Neuron (in vitro differentiated cells): ENCODE data around the gene AP3D1.
A peak's percentile ranks its signal among the peaks of the same experiment; 100 is the strongest.
"Not testable (repeated sequence)": the region's sequence is repeated elsewhere in the genome, so short reads cannot be mapped to it uniquely, and the experiment has no call there.

Source experiments
- H2AFZ ChIP-seq: one replicate; pipeline ENCODE4 v1.6.1; 2013; ENCODE audit warnings: low read depth, mild to moderate bottlenecking, inconsistent platforms, low read length, moderate library complexity
- H3K27me3 ChIP-seq: one replicate; pipeline ENCODE4 v1.6.1; 2013; ENCODE audit warnings: low read length; ENCODE audit not compliant: insufficient read depth
- H3K36me3 ChIP-seq: one replicate; pipeline ENCODE4 v1.6.1; 2013; ENCODE audit warnings: low read length; ENCODE audit not compliant: insufficient read depth
- H3K4me1 ChIP-seq: one replicate; pipeline ENCODE4 v1.6.1; 2013; ENCODE audit warnings: low read length; ENCODE audit not compliant: insufficient read depth
- H3K4me3 ChIP-seq: 2 replicates; pipeline ENCODE4 v1.5.1; 2013; ENCODE audit warnings: mild to moderate bottlenecking, low read length, moderate library complexity
- H3K9me3 ChIP-seq: one replicate; pipeline ENCODE4 v1.6.1; 2013; ENCODE audit warnings: low read length

AP3D1 gene

DNA sequence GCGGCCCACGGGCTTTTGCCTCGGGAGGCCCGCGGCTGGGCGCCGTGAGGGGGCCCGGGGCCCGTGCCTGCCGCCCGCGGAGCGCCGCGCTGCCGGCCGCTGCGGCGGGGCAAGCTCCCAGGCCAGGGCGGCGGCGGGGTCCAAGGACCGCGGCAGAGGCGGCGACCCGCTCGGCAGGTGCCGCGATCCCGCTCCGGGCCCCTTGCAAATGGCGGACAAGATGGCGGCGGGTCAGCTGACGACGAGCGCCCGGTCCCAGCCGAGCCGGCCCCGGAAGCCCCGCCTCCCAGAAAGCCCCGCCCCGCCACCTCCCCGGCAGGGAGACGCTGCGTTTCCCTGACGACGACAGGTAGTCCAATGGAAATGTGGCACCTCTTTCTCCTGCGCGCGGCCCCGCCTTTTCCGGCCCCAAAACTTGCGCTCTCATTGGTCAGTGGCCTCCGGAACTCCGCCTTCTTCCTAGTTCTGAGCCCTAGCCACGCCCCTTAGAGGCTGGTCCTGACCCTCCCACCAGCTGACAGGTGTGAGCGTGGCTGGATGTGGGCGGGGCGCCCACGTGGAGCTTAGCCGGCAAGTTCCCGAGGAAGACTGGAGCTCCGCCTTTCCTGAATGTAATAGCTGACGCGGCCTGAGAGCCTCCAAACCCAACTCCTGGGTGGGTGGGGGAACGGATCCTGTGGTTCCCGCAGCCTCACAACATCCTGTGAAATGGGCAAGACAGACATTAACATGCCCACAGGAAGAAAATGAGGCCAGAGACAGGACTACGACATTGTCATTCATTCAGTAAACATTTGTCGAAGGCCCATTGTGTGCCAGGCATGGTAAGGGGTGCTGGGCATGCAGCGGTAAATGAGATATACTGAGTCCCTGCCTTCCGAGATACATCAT is at the start of gene AP3D1:
TSS of gene AP3D1 (minus strand) at position 228 of the 891 bp plus-strand sequence. CDS start 232 bp downstream, outside the sequence.
- no peaks in the 10 kb centered on the region for H3K9me3 ChIP-seq
- peak within 1 kb of the TSS; percentile 95 for H3K4me3 ChIP-seq
- peak within 1 kb of the TSS; percentile 70 for H2AFZ ChIP-seq
- no peaks in the 10 kb centered on the region for H3K27me3 ChIP-seq
- H3K36me3 ChIP-seq: peaks cover 13% of the 10 kb centered on the region
- H3K4me1 ChIP-seq: peaks cover 29% of the 10 kb centered on the region

DNA sequence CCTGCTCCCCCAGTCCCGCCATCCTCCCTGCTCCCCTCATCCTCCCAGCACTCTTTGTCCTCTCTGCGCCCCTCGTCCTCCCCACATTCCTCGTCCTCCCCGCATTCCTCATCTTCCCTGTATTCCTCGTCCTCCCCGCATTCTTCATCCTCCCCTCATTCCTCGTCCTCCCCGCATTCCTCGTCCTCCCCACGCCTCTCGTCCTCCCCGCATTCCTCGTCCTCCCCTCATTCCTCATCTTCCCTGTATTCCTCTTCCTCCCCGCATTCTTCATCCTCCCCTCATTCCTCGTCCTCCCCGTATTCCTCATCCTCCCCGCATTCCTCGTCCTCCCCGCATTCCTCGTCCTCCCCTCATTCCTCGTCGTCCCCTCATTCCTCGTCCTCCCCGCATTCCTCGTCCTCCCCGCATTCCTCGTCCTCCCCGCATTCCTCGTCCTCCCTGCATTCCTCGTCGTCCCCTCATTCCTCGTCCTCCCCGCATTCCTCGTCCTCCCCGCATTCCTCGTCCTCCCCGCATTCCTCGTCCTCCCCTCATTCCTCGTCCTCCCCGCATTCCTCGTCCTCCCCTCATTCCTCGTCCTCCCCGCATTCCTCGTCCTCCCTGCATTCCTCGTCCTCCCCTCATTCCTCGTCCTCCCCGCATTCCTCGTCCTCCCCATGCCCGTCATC is 49.4 kb upstream of the AP3D1 start:
- not testable (repeated sequence) for H3K9me3 ChIP-seq, H2AFZ ChIP-seq, H3K4me1 ChIP-seq, H3K27me3 ChIP-seq, H3K4me3 ChIP-seq
- H3K36me3 ChIP-seq: peaks cover 40% of the 10 kb centered on the region

- H3K36me3 ChIP-seq: peaks cover 47% of the 10 kb centered on the region
- no peak overlapping the region for H3K4me3 ChIP-seq
- H3K27me3 ChIP-seq: no peaks in the 10 kb centered on the region
- H2AFZ ChIP-seq: no peak overlapping the region
- no peaks in the 10 kb centered on the region for H3K9me3 ChIP-seq
- no peaks in the 10 kb centered on the region for H3K4me1 ChIP-seq
Observed at GRCh38 chr19:2199861-2200623, 48.7 kb upstream of the AP3D1 start.

GRCh38 chr19:2199215-2199614 is 47.8 kb upstream of the AP3D1 start:
- Histone ChIP-seq H3K36me3 (peaks cover 53% of the 10 kb centered on the region), H3K4me3 (no peak overlapping the region), H3K27me3 (no peaks in the 10 kb centered on the region), H2AFZ (no peak overlapping the region), H3K4me1 (no peaks in the 10 kb centered on the region), H3K9me3 (no peaks in the 10 kb centered on the region)

DNA sequence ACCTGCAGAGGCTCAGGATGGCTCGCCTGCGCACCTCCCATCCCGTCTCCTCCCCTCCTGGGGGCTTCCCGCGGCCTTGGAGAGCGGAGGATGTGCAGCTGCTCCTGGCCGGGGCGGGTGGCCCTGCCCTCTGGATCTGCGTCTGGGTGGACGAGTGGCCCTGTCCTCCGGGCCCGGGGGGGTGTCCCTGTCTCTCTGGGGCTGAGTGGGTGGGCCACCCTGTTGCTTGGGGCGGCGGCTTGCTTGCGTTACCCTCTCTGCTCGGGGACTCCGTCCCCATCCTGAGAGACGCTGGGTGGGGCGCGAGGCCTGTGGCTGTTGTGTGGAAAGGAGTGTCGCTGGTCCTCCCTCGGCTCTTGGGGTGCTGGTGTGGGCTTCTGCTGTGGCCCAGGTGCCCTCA is 47.0 kb upstream of the AP3D1 start:
- H3K4me3 ChIP-seq: no peak overlapping the region
- H3K36me3 ChIP-seq: peaks cover 53% of the 10 kb centered on the region
- H2AFZ ChIP-seq: no peak overlapping the region
- no peaks in the 10 kb centered on the region for H3K27me3 ChIP-seq
- no peaks in the 10 kb centered on the region for H3K4me1 ChIP-seq
- no peaks in the 10 kb centered on the region for H3K9me3 ChIP-seq

DNA sequence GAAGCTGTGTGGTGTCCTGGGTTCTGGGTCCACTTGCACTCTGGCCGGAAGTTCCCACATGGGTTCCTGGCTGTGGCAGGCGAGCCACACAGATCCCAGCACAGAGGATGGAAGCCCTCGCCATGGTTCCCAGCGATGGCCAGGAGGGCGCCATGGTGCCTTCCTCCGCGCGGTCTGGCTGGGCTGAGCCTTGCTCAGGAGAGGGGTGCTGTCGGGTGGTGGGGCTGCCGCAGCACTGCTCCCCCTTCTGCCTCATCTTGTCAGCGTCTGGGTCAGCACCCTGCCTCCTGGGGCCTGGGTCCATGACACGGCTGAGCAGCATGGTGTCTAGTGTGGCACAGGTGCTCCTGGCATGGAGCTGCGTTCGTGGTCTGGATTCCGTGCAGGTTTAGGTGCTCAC is 45.9 kb upstream of the AP3D1 start:
- no peak overlapping the region for H2AFZ ChIP-seq
- peaks cover 55% of the 10 kb centered on the region for H3K36me3 ChIP-seq

DNA sequence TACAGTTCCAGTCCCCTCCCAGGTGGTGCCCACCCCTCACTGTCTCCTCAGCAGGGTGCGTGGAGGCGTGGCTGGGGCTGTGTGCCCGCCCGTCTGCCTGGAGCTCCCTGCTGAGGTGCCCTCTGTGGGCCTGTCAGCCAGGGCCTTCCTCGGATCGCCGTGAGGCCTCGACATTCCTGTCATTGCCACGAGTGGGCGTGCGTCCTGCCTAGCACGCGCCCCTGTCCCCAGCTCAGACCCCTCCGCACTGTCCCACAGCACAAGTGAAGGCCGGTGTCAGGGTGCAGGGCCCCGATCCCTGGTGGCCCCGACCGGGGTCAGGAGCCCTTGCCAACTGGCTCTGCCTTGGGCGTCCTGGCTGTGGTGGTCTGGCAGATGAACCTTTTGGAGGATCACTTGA is 44.5 kb upstream of the AP3D1 start:
- Histone ChIP-seq H3K27me3 (no peaks in the 10 kb centered on the region), H3K4me1 (no peaks in the 10 kb centered on the region), H3K9me3 (no peaks in the 10 kb centered on the region), H3K36me3 (peaks cover 57% of the 10 kb centered on the region), H3K4me3 (no peak overlapping the region), H2AFZ (no peak overlapping the region)

More for the DNA sequence above, 45.9 kb upstream of the AP3D1 start:
- Histone ChIP-seq H3K27me3 (no peaks in the 10 kb centered on the region), H3K9me3 (no peaks in the 10 kb centered on the region), H3K4me1 (no peaks in the 10 kb centered on the region), H3K4me3 (no peak overlapping the region)

- no peaks in the 10 kb centered on the region for H3K9me3 ChIP-seq
- H3K27me3 ChIP-seq: no peaks in the 10 kb centered on the region
- no peak overlapping the region for H3K4me3 ChIP-seq
- peaks cover 63% of the 10 kb centered on the region for H3K36me3 ChIP-seq
- H3K4me1 ChIP-seq: no peaks in the 10 kb centered on the region
- H2AFZ ChIP-seq: no peak overlapping the region
Observed at GRCh38 chr19:2195361-2195760, 44.0 kb upstream of the AP3D1 start.

- no peak overlapping the region for H2AFZ ChIP-seq
- H3K27me3 ChIP-seq: no peaks in the 10 kb centered on the region
- H3K4me1 ChIP-seq: no peaks in the 10 kb centered on the region
- no peaks in the 10 kb centered on the region for H3K9me3 ChIP-seq
- H3K36me3 ChIP-seq: peaks cover 67% of the 10 kb centered on the region
- H3K4me3 ChIP-seq: no peak overlapping the region
Observed at GRCh38 chr19:2194513-2195078, 43.2 kb upstream of the AP3D1 start.

- Histone ChIP-seq H3K4me3 (no peak overlapping the region), H3K27me3 (no peaks in the 10 kb centered on the region), H2AFZ (no peak overlapping the region), H3K4me1 (no peaks in the 10 kb centered on the region), H3K36me3 (peaks cover 74% of the 10 kb centered on the region), H3K9me3 (no peaks in the 10 kb centered on the region)
Observed at GRCh38 chr19:2193807-2194206, 42.4 kb upstream of the AP3D1 start.

- H3K4me3 ChIP-seq: no peak overlapping the region
- no peaks in the 10 kb centered on the region for H3K4me1 ChIP-seq
- H3K27me3 ChIP-seq: no peaks in the 10 kb centered on the region
- H2AFZ ChIP-seq: no peak overlapping the region
- H3K36me3 ChIP-seq: peaks cover 79% of the 10 kb centered on the region
- H3K9me3 ChIP-seq: no peaks in the 10 kb centered on the region
Observed at GRCh38 chr19:2192862-2193261, 41.5 kb upstream of the AP3D1 start.

GRCh38 chr19:2191456-2192310 is 40.3 kb upstream of the AP3D1 start:
- Histone ChIP-seq H3K36me3 (peaks cover 79% of the 10 kb centered on the region), H2AFZ (no peak overlapping the region), H3K27me3 (no peaks in the 10 kb centered on the region), H3K9me3 (no peaks in the 10 kb centered on the region), H3K4me1 (no peaks in the 10 kb centered on the region), H3K4me3 (no peak overlapping the region)
